ENCODE measurements around the gene RMDN3.

The RMDN3 gene

DNA sequence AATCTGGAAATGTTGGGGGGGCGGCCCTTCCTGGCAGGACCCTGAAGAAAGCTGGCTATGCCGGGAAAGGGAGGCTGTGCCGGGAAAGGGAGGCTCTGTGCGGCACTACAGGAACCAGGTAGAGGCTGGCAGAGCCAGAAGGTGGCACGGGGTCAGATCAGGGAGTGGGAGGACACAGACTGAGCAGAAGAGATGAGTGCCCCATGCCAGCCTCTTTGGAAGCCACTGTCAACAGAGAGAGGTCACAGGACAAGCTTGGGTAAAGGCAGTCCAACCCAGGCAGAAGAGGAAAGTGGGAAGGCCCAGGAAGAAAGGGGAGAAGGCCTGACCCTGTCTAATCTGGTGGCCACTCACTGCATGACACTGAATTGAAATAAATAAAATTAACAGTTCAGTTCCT, 16.2 kb upstream of the RMDN3 start:
- DNase-seq: no peak

DNA sequence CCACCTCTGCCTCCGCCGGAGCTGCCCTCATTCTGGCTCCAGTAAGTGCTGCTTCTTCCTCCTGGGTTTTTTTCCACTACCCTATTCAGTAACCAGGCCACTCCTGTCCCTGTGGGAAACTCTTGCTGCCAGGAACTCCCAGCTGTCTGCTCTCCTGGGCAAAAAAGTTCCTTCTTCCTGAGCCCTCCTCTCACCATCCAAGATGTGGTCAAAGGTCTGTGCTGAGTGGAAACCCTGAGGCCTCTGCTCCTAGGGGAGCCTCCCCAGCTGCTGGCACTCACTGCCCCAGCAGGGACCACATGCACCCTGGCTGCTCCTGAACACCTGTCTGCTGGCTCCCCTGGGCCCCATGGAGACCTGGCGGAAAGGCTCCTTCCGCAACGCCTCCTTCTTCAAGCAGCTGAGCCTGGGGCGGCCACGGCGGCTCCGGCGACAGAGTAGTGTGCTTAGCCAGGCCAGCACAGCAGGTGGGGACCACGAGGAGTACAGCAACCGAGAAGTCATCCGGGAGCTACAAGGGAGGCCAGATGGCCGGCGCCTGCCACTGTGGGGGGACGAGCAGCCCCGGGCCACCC, 15.2 kb upstream of the RMDN3 start:
- no peak for DNase-seq

DNA sequence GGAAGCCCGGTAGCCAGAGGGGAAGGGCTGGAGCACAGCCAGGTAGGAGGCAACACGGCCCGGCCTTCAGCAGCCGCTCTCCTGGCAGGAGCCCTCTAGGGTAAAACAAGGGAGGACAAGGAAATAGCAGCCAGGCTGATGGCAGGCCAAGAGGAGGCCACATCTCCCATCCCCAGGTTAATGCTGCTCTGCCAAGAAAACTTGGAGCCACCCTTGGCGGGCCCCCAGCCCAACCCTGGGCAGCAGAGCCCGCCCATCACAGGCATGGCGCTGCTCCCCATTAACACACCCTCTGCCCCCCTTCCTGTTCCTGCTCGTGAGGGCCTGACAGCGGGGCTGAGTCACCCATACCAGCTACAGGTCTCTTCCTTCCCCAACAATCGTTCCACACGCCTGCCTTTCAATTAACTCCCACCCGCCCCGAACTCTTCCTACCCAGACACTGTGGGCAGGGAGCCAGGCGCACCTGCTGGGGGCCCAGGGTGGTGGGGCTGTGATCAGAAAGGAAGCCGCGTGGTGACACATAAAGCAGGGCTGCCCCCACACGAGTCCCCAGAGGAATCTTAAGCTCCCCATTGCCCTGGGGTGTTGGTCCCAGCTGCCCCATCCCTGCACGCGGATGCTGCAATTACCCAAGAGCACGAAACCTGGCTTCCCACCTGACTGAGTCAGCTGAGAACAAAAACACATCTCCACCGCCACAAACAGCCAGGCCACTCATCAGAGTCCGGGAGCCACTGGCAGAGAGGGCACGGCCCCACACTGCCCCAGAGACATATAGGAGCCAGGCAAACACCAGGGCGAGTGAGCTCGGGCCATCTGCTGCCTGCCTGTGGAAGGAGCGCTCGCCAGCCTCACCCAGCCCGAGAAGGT, 14.5 kb upstream of the RMDN3 start, which contains the start of gene C15orf62:
Gene C15orf62, plus strand, starts transcription at position 707 of the 873 bp plus-strand sequence. CDS start 516 bp downstream, outside the sequence.
- peak; percentile 32 for DNase-seq

DNA sequence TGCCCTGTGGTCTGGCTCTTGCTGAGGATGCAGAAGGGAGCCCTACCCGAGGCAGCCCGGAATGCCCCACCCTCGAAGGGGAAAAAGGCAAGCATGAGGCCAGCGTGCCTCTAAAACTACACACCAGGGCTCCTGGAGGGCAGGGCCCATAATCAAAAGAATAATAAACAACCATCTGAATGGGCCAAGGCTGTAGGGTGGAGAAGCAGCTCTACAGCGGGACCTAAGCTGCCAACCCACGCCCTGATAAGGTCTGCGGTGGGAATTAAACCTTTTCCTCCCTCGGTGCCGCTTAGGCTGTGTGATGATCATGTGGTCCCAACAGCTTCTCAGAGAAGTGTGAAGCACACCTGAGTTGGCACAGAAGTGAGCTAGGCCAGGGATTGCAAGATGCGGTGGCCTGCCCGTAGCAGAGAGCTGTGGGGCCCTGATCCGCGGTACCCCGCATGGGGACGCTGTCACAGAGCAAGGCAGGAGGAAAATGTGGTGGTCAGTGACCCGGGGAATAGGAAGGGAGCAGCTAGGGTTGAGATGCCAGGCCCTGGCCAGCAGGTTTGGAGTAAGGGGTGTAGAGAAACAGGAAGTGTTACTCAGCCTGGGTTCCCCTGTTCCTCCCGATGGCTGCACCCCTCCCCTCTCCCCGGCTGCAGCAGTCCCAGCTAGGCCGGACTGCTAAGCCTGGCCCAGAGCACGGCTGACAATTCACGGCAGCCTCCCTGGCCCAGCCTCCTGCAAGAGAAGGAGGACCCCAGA, 13.6 kb upstream of the RMDN3 start:
- DNase-seq: no peak

DNA sequence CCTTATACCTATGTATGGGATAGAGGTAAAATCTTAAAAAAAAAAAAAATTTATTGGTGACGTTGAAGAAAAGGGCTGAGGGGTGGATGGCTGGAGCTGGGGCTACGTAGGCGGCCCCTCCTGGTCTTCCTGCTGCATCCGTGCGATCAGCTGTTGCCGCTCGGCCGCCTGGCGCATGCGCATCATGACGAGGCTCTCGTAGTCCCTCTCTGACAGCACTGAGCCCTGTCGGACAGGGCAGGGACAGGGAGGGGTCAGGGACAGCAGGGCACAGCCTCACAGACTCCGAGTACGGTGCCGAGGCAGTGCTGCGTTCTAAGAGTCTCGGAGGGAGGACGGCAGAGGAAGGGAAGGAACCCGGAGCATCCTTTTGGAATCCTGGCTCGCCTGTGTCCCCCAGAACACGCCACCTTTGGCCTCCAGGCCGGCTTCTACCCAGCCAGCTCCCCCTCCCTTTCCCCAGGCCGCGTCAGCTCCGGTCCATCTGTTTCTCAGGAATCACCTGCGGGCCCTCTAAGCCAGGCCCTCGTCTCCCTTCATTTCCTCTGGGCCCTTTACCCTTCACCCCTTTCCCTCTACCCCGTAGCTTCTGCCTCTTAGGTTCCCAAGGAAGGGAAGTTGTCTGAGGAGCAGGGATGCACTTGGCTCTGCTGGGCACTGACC, 12.9 kb upstream of the RMDN3 start:
- no peak for DNase-seq

DNA sequence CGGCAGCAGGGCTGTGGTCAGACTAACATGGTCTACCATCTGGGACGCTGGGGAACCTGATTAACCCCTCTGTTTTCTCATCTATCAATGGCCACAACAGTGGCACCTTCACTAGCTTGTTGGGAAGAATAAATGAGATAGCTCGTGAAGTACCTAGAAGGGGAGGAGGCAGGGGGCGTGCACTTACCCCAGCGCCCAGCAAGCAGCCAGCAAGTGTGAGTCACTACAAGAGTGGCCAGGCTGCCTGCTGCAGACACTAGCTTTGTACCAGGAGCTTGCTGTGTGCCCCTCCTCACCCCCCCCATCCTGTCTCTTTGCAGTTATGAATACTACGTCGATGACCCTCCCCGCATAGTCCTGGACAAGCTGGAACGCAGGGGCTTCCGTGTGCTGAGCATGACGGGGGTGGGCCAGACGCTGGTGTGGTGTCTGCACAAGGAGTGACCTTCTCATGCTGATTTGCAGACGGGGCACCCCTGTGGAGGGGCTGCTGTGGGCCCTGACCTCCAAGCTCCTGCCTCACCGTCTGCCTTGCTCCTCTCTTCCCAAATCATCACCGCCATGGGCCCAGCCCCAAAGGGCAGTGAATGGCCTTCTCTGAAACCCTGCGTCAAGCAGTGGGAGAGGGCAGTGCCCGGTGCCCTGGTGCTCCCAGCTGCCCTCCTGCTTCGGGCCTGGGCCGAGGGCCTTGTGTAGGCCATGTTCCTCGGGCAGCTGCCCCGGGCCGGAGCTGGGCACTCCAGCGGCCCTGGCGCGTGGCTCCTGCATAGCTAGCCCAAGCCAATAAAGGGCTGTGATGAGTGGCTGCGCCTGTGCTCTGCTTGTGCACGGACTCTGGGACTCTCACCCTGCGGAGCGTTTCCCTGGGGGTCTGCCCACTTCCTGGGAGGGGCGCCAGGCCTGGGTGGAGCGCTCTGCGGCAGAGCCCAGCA, 12.1 kb upstream of the RMDN3 start:
- DNase-seq: no peak

DNA sequence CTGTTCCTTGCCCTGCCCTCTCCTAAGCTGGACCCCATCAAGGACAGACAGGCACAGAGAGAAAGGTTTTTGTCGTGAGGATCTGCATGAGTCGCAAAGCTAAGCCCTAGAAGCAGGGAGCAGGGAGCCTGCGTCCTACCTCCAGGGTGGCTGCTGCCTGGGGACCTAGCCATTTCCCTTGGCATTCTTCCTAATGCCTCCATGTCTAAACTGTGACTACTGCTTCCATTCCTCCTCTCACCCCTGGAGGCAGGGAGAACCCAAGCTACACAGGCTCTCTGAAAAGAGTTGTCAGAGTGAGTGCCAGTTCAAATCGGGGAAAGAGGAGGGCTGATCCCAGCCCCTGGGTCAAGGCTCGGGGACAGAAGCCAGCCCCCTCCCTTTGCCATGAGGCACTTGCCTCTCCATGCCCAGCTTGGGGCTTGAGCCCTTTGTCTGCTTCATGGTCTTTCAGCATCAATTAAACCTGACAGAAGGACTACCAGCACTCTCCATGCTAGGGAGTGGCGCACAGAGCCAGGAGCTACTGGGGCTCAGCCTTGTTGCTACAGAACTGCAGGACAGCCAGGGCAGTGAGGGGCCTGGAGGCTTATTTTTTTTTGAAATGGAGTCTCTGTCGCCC, 11.3 kb upstream of the RMDN3 start:
- no peak for DNase-seq

DNA sequence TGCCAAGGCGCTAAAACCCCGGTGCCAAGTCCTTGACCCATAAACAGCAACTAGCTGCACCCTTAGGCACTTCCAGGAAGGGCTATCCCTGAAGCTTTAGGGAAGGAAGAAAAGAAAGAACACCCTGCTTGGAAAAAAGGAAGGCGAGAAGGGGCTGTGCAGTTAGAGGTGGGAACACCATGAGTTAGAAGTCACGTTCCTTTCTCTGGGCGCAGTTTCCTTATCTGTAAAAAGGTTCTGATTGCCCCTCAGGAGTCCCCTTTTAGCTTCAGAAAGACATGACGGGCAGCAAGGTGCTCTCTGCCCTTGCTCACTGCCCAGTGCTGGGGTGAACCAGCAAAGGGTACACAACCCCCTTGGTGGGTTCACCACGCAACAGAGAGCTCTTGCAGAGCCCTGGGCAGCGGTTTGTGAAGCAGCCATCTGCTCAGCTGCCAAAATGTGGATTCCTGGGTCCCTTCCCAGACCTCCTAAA, 9.6 kb upstream of the RMDN3 start:
- no peak for DNase-seq

GRCh38 chr15:40763801-40764628, 9.0 kb upstream of the RMDN3 start, which contains the start of gene GCHFR:
GCHFR (plus strand) TSS chr15:40764068; CDS start chr15:40764181, 113 bp downstream.
- DNase-seq: peak; percentile 76

DNA sequence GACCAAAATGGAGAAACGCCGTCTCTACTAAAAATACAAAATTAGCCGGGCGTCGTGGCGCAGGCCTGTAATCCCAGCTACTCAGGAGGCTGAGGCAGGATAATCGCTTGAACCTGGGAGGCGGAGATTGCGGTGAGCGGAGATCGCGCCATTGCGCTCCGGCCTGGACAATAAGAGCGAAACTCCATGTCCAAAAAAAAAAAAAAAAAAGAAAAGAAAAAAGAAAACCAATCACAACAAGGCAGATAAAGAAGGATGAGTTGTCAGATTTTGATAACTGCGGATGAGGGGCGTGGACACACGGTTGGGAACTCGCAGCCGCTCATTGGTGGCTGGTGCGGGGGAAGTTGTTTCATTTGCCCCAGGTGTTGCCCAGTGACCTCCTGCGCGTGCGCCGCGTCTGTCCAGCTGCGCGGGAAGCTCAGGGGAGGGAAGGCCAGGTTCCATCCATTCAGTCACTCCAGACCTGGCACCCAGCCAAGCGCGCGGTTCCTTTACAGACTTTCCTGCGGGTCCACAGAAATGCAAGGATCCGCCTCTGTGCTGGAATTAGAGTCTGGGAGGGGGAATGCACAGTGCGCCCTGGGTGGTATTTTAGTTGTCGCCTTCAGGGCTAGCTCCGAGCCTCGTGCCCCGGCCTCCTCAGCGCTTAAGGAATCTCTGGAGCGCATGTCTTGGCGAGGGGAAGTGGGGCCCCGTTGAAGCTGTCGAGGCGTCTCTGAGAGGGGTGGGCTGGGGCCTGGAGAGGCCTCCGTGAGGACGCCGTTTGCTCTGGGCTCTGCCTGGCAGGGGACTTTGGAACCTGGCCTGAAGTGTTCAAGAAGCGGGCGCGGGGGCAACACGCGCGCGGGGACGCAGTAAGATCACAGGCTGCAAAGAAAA, 8.1 kb upstream of the RMDN3 start:
- peak; percentile 47 for DNase-seq

GRCh38 chr15:40759961-40760360, 4.9 kb upstream of the RMDN3 start:
- no peak for DNase-seq

GRCh38 chr15:40756938-40757337, 1.9 kb upstream of the RMDN3 start:
- no peak for DNase-seq

- DNase-seq: no peak
These were observed 756 bp upstream of the RMDN3 start for GRCh38 chr15:40755812-40756208.

DNA sequence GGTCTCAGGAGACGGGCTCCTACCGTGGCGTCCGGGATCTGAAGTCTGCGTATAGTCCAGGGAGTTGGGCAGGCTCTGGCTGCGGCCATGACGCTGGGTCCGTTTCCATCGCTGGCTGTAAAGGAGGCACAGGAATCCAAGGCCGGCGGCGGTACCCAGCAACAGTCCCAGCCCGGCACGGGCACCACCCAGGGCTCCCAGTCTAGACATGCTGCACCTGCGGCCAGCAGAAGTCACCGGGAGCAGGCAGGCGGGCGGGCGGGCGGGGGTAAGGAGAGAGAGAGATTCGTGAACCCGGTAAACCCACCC, 526 bp downstream of the RMDN3 start:
- DNase-seq: peak; percentile 22

DNA sequence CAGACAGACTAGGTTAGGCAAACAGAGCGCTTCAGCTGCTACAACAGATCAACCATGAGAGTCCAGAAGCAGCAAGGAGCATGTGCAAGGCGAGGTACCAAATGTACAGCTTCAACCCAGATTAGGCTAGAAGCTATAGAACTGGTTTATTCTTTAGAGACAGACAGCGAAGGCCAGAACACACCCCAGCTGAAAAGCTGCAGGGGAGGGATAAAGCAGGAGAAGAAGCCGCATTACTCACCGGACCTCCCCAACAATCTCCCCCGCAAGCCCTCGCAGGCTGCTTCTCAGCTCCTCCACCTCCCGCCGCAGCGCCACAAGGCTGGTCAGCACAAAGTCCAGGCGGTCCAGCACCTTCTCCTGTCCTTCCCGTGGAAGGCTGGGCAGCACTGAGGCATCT, 3.3 kb downstream of the RMDN3 start:
- no peak for DNase-seq

DNA sequence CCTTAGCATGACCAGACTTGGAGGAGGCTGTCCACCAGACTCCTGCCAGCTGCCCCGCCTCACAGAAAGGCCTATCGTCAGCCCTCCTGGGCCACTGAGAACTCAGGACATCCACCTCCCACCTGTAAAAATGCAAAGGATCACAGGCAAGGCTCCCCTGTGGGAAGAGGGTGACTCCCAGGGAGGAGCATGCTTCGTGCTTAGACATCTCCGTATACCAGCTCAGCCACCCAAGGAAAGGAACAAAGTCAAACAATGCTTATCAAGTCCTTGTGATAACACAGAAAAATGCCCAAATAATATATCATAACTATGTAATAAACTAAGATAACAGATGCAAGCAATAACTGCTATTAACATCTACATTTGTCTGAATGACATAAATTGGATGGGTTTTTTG, 4.2 kb downstream of the RMDN3 start:
- no peak for DNase-seq

GRCh38 chr15:40749151-40749630, 5.9 kb downstream of the RMDN3 start:
- DNase-seq: no peak

DNA sequence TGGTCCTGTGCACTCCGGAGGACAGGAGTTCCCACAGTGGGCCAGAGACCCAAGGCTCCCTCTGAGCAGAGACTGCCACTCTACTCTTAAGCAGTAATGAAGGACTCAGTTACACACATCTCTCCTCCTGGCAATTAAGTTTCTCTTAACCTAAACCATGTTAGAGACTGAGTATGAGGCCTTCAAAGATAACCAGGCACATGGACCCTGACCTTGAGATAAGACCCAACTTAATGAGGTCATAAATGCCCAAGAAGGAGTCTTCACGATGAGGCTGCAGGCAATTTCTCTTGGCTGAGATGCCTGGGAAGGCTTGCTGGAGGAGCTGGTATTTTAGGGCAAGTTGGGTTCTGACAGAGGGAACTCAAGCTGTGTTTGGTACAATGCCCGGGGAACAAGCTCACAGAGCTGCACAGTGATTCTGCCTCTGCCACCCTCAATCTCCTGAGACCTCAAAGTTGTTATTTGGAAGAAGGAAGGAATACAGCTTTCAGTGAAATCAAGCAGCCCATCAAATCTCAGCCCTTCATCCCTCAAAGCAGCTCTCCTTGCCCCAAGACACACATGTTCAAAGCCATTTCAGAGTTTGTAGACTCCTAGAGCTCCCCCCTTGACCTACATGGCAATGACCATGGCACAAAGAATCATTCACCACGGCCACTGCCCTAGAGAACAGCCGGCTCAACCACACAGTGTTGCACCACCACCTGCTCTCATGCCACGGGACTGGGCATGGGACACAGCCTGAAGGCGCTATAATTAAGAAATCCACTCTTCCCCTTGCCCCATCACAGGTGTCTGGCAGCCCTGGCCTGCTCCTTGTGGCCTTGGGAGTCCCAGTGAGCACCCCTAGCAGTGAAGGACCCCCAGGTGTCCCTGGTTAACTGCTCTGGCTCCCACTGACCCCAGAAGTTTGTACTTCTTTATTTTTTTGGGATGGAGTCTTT, 7.1 kb downstream of the RMDN3 start:
- no peak for DNase-seq

All from activated CD4-positive, alpha-beta T cell treated with anti-CD3 and anti-CD28 coated beads, Interleukin-2, Interleukin-6, amounts not matched to agents 100 ng/mL and 50 ng/mL, durations not matched to agents 16 hours and 8 hours (primary cell).